ENCODE measurements around the gene PDIK1L.

PDIK1L gene

DNA sequence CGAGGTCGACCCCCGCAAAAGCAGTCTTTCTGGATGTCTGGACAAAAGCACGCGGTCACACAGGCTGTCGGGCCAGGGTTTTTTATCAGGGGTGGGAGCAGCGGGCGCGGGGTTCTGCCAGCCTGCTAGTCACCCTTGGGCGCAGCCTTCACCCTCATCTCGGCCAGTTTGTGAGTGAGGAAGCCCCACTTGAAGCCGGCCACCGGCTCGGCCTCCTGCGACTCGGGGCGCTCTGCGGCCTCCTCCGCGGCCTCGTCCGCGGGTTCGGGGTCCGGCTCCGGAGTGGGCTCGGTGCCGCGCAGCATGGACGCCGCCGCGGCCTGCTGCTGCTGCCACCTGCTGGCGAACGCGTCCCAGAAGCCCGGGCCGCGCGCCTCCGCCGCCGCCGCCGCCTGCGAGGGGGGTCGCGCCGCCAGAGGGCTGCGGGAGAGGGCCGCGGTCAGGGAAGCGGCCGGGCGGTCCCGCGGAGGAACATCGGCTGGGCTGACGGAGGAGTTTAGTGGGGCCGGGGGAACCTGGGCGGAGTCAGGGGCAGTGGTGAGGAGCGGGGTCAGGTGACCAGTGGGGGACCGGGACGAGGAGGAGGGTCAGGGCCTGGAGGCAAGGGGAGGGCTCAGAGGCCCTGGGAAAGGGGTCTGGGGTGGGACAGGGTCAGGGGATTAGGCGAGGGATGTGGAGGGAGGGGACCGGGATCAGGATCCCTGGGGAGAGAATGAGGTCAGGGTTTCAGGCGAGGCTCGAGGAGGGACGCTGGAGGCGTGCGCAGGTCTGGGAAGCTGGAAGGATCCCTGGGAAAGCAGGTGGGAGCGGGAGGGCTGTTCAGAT lies 52.6 kb downstream of the PDIK1L start:
- peaks cover 32% of the 10 kb centered on the region for H3K27me3 Mint-ChIP-seq (ENCODE audit: low read depth, poor library complexity)
- H3K4me3 Mint-ChIP-seq = peak overlapping the region; percentile 75
- TF ChIP-seq, protein P1, sequence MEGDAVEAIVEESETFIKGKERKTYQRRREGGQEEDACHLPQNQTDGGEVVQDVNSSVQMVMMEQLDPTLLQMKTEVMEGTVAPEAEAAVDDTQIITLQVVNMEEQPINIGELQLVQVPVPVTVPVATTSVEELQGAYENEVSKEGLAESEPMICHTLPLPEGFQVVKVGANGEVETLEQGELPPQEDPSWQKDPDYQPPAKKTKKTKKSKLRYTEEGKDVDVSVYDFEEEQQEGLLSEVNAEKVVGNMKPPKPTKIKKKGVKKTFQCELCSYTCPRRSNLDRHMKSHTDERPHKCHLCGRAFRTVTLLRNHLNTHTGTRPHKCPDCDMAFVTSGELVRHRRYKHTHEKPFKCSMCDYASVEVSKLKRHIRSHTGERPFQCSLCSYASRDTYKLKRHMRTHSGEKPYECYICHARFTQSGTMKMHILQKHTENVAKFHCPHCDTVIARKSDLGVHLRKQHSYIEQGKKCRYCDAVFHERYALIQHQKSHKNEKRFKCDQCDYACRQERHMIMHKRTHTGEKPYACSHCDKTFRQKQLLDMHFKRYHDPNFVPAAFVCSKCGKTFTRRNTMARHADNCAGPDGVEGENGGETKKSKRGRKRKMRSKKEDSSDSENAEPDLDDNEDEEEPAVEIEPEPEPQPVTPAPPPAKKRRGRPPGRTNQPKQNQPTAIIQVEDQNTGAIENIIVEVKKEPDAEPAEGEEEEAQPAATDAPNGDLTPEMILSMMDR (IDR thresholded peaks at IDR 0.05) = peak; percentile 31
- peak; percentile 91 for DNase-seq
- H3K9me3 Mint-ChIP-seq = no peaks in the 10 kb centered on the region
- peaks cover 65% of the 10 kb centered on the region for H3K4me1 Mint-ChIP-seq
- peak overlapping the region; percentile 98 for H3K27ac Mint-ChIP-seq
- H3K36me3 Mint-ChIP-seq (ENCODE audit: low read depth) = no peaks in the 10 kb centered on the region

DNA sequence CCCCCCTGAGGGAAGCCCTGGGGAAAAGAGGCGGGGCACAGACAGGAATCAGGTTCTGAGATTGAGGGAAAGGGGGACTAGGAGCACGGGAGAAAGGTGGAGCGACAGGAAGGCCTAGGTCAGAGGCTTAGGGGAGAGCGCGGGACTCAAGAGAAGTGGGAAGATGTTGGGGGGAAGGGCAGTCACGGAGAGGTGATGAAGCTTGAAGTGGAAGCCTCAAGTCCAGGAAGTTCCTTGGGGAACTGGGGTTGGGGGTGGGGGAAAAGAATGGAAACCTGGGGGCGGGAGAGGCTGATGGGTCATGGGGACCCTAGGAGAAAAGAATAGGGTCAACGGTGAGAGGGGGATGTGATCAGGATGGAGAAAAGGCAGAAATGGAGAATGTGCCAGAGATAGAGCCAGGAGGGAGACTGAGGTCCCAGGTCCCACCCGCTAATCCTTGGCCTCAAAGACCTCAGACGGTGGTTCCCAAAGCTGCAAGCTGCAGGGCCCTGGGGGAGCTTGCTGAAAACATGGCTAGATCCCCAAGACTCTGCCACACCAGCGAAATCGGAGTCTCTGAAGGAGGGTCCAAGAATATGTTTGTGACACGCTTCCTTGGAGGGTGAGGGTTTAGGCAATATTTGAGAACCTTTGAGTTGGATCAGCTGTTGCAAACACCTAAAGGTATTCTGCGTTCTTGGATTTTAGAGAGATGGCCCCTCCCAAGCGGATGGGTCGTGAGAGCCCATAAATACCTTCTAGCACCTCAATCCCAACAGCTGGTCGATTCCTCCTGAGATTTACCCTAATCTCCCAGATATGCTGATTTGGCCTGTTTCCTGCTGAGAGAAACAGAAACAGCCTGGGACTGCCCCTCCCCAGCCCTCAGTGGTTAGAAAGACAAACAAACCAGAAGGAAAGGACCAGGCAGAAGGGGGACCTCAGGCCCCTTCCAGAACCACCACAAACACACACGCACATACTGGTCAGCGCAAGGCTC lies 53.5 kb downstream of the PDIK1L start:
- DNase-seq = no peak
- Mint-ChIP-seq H3K27ac (peak overlapping the region; percentile 98), H3K27me3 (ENCODE audit: low read depth, poor library complexity) (peaks cover 32% of the 10 kb centered on the region), H3K4me1 (peaks cover 60% of the 10 kb centered on the region), H3K36me3 (ENCODE audit: low read depth) (no peaks in the 10 kb centered on the region), H3K9me3 (no peaks in the 10 kb centered on the region), H3K4me3 (peak overlapping the region; percentile 75)
- TF ChIP-seq, protein P1 (IDR thresholded peaks at IDR 0.05) = no peak

DNA sequence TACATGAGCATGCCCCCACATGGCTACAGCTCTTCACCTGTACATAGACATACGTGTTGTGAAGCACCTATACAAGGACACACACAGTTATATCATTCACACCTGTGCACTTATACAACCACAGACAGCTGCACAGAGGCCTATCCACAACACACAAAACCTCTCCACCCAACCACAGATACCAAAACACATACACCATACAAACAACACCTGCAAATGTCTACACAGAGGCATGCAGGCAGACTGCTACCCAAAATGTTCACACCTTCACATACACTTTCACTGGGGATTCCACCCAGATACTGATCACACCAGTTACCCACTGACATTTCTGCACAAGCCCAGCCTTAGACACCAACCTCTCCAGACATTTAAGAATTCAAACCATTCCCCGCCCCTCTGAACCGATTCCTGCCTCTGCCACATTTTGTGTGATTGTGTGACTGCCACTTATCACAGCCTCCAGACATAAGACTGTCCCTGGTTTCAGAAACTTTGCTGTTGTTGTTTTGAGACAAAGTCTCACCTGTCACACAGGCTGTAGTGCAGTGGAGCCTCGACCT lies 55.2 kb downstream of the PDIK1L start:
- TF ChIP-seq, protein P1 (IDR thresholded peaks at IDR 0.05) = no peak
- H3K4me3 Mint-ChIP-seq = no peak overlapping the region
- H3K4me1 Mint-ChIP-seq = peaks cover 68% of the 10 kb centered on the region

DNA sequence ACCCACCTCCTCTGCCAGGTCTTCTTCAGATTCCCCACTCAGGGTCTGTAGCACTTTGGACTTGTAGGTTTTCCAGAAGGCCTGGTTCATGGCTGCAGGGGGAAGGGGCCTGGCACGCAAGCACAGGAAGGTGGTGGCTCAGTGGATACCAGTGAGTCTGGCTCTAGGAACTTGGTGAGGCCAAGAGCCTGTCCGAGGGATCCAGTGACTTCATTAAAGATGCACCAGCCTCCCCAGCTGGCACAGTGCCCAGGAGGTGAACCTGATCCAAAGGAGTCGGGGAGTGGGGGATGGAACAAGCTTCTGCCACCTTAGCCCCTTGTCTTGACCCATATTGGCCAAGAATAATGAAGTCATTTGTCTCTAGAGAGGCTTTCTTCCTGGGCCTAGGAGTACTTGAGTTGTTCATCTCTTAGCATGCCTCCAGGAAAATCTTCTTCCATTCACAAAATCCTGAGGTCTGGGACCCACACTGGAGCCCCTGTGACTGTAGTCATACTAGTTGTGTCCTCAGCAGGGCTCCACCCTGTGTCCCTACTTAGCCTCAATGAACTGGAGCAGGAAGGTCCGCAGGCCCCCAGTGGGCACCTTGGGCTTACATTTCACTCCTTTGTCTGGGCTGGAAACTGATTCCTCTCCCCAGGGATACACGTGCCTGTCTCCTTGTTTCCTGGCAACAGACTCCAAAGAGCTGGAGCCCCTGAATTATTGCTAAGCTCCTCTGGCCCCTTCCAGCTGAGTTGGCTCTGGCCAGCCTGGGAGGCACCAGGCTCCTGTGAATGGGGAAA lies 57.0 kb downstream of the PDIK1L start, which contains the start of gene C1orf232:
TSS of gene C1orf232 (minus strand) at position 554 of the 788 bp plus-strand sequence. CDS start at position 90, 464 bp downstream.
- peak; percentile 66 for DNase-seq
- TF ChIP-seq, protein P1 (IDR thresholded peaks at IDR 0.05) = no peak
- H3K36me3 Mint-ChIP-seq (ENCODE audit: low read depth) = no peaks in the 10 kb centered on the region
- peaks cover 17% of the 10 kb centered on the region for H3K27me3 Mint-ChIP-seq (ENCODE audit: low read depth, poor library complexity)
- H3K4me1 Mint-ChIP-seq = peaks cover 62% of the 10 kb centered on the region
- no peaks in the 10 kb centered on the region for H3K9me3 Mint-ChIP-seq
- peak within 1 kb of the TSS; percentile 89 for H3K4me3 Mint-ChIP-seq
- peak within 1 kb of the TSS; percentile 99 for H3K27ac Mint-ChIP-seq

More for the DNA sequence above, 55.2 kb downstream of the PDIK1L start:
- Mint-ChIP-seq H3K27me3 (ENCODE audit: low read depth, poor library complexity) (peaks cover 32% of the 10 kb centered on the region), H3K36me3 (ENCODE audit: low read depth) (no peaks in the 10 kb centered on the region), H3K9me3 (no peaks in the 10 kb centered on the region), H3K27ac (peak overlapping the region; percentile 9)
- DNase-seq = no peak

DNA sequence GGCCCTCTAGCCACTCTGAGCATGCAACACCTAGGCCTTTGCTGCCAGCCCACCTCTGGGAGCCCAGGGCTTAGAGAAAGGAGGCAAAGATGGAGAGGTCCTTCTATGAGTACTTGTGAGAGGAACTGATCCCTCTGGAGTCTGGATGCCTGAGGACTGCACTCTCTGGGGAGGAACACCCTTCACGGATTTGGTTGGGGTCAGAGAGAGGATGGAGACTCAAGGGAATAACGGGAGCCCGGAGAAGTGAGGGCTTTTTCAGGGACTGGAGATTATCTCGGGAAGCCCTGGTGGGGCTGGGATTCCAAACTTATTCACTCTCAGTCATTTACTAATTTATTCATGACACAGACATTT lies 57.6 kb downstream of the PDIK1L start:
- H3K27ac Mint-ChIP-seq = peak overlapping the region; percentile 99
- H3K9me3 Mint-ChIP-seq = no peaks in the 10 kb centered on the region
- TF ChIP-seq, protein P1 (IDR thresholded peaks at IDR 0.05) = no peak
- H3K36me3 Mint-ChIP-seq (ENCODE audit: low read depth) = no peaks in the 10 kb centered on the region
- peaks cover 62% of the 10 kb centered on the region for H3K4me1 Mint-ChIP-seq
- DNase-seq = no peak
- peak overlapping the region; percentile 89 for H3K4me3 Mint-ChIP-seq
- H3K27me3 Mint-ChIP-seq (ENCODE audit: low read depth, poor library complexity) = peaks cover 17% of the 10 kb centered on the region

Measured in nephron progenitor cell (in vitro differentiated cells).